ENCODE results near the gene IRF4.

Gene IRF4

DNA sequence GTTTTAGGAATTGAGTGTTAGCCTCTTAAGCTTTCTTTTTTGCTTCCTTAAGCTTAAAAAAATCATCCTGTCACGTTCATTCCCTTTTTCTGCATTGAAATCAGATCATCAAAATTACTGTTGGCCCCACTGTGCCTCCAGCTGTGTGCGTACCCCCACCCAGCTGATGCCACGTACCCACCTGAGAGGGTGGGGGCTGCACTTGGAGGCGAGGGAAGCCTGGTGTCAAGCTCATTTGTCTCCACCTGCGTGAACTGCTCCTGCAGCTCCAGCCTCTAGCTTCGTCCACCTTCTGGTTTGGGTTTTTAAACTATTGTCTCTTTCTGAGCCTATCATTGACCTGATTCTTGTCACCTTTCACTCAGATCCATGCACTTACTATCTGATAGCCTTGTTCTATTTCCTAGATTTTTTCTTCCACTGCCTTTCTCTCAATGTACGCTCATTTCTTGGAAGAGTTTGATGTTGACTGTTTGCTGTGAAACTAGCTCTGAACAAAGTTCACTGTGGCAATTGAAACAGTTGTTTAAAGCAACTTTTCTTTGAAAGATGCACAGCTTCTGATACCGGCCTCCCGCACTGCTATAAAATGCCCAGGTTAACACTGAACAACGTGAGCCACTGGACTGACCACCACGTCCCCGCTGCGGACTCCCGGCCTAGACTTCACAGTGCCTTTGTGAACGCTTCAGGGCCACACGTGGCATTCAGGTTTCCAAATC, 30.0 kb upstream of the IRF4 start:
- no peak overlapping the region for H2AK5ac ChIP-seq (ENCODE audit: low read depth, low read length)
- no peak overlapping the region for H4K91ac ChIP-seq (ENCODE audit: low read depth, low read length, poor library complexity)
- DNase-seq (ENCODE audit: low spot score): no peak
- no peaks in the 10 kb centered on the region for H3K27me3 ChIP-seq (ENCODE audit: control insufficient read depth in 3 of 3, insufficient read depth in 3 of 3, low read depth in 1 of 3, low read length in 3 of 3)
- H2AFZ ChIP-seq (ENCODE audit: low read length): no peak overlapping the region
- H3K27ac ChIP-seq (replicated peaks; ENCODE audit: low read length): no peak overlapping the region
- H3K14ac ChIP-seq (ENCODE audit: low read length): no peak overlapping the region
- peaks cover 5% of the 10 kb centered on the region for H3K79me1 ChIP-seq (ENCODE audit: low read depth, low read length)
- no peak overlapping the region for H2BK120ac ChIP-seq (ENCODE audit: low read depth, low read length)
- no peak overlapping the region for H3K23ac ChIP-seq (ENCODE audit: low read depth, low read length, poor library complexity)
- H3K9ac ChIP-seq (ENCODE audit: low read depth, low read length, poor library complexity): no peak overlapping the region
- peaks cover 0 to 1% of the 10 kb centered on the region in 2 donors for H3K4me1 ChIP-seq (ENCODE audit: control insufficient read depth in 2 of 2, insufficient read depth in 1 of 2, low read depth in 1 of 2, low read length in 2 of 2)
- no CpG with 5 or more reads among the region's 16 CpGs for WGBS, 2 donors (ENCODE audit: extremely low coverage in 2 of 2, insufficient read length in 2 of 2, insufficient replicate concordance in 1 of 2)
- no peaks in the 10 kb centered on the region for H3K36me3 ChIP-seq (replicated peaks in 1 of 2; ENCODE audit: control insufficient read depth in 2 of 2, insufficient read depth in 2 of 2, low read length in 2 of 2)
- no peak overlapping the region for H2BK5ac ChIP-seq (ENCODE audit: low read length)
- H3K4me3 ChIP-seq (ENCODE audit: low read length in 2 of 2): no peak overlapping the region
- H2BK12ac ChIP-seq (ENCODE audit: low read length): no peak overlapping the region
- H3K18ac ChIP-seq (ENCODE audit: low read length): no peak overlapping the region
- no peak overlapping the region for H4K8ac ChIP-seq (ENCODE audit: low read depth, low read length)
- H3K4me2 ChIP-seq (ENCODE audit: insufficient read depth, low read length, poor library complexity, severe bottlenecking): no peak overlapping the region
- H3K9me3 ChIP-seq (replicated peaks in 1 of 2; ENCODE audit: control insufficient read depth in 2 of 2, insufficient read depth in 1 of 2, low read depth in 1 of 2, low read length in 2 of 2): peaks cover 0 to 47% of the 10 kb centered on the region in 2 donors
- H2BK15ac ChIP-seq (ENCODE audit: low read length): no peak overlapping the region
- no peak overlapping the region for H3K4ac ChIP-seq (ENCODE audit: low read length)

DNA sequence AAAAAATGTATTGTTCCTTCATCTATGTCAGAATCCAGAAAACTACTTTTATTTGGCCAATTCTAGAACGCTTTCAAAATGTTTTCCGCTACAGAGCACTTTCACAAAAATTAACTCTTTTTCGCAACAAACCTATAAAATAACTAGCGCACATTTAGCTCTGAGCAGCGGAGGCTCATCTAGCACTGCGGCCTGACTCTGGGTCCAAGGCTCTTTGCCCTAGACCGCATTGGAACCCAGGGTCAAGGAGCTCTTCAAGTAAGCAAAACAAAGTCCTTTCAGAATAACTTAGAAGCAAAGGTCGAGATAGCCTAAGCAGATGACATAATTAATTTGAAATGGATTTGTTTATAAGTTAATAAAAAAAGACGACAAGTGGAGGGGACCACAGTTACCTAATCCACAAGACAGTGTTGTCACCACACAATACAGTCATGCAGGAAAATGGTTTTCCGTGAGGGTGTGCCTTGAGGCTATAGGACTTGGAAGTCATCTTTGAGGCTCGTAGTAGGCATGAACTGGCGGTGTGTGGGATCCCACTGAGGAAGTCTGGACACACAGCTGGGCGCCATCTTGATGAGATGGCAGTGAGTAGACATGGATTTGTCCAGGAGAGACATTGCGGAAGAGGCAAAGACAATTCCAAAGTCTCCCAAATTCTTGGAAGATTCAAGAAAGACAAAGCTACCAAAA, 29.2 kb upstream of the IRF4 start:
- Histone ChIP-seq H3K4me1 (ENCODE audit: control insufficient read depth in 2 of 2, insufficient read depth in 1 of 2, low read depth in 1 of 2, low read length in 2 of 2) (peaks cover 0 to 1% of the 10 kb centered on the region in 2 donors), H3K9me3 (replicated peaks in 1 of 2; ENCODE audit: control insufficient read depth in 2 of 2, insufficient read depth in 1 of 2, low read depth in 1 of 2, low read length in 2 of 2) (peaks cover 0 to 43% of the 10 kb centered on the region in 2 donors), H2BK120ac (ENCODE audit: low read depth, low read length) (no peak overlapping the region), H3K18ac (ENCODE audit: low read length) (no peak overlapping the region), H3K27me3 (ENCODE audit: control insufficient read depth in 3 of 3, insufficient read depth in 3 of 3, low read depth in 1 of 3, low read length in 3 of 3) (no peaks in the 10 kb centered on the region), H3K4me3 (ENCODE audit: low read length in 2 of 2) (no peak overlapping the region), H2BK12ac (ENCODE audit: low read length) (no peak overlapping the region), H3K23ac (ENCODE audit: low read depth, low read length, poor library complexity) (no peak overlapping the region), H3K79me1 (ENCODE audit: low read depth, low read length) (peaks cover 5% of the 10 kb centered on the region), H4K8ac (ENCODE audit: low read depth, low read length) (no peak overlapping the region), H2AFZ (ENCODE audit: low read length) (no peak overlapping the region), H3K4me2 (ENCODE audit: insufficient read depth, low read length, poor library complexity, severe bottlenecking) (no peak overlapping the region), H3K36me3 (replicated peaks in 1 of 2; ENCODE audit: control insufficient read depth in 2 of 2, insufficient read depth in 2 of 2, low read length in 2 of 2) (no peaks in the 10 kb centered on the region), H2BK15ac (ENCODE audit: low read length) (no peak overlapping the region), H3K14ac (ENCODE audit: low read length) (no peak overlapping the region), H4K91ac (ENCODE audit: low read depth, low read length, poor library complexity) (no peak overlapping the region), H2AK5ac (ENCODE audit: low read depth, low read length) (no peak overlapping the region), H2BK5ac (ENCODE audit: low read length) (no peak overlapping the region), H3K9ac (ENCODE audit: low read depth, low read length, poor library complexity) (no peak overlapping the region), H3K4ac (ENCODE audit: low read length) (no peak overlapping the region), H3K27ac (replicated peaks; ENCODE audit: low read length) (no peak overlapping the region)
- WGBS, 2 donors (ENCODE audit: extremely low coverage in 2 of 2, insufficient read length in 2 of 2, insufficient replicate concordance in 1 of 2): 93% methylated on average over 3 of the region's 14 CpGs; no CpG with 5 or more reads in 1 of the 2 donors
- no peak for DNase-seq (ENCODE audit: low spot score)

GRCh38 chr6:362924-363249, 28.7 kb upstream of the IRF4 start:
- Histone ChIP-seq H2BK120ac (ENCODE audit: low read depth, low read length) (no peak overlapping the region), H3K9me3 (replicated peaks in 1 of 2; ENCODE audit: control insufficient read depth in 2 of 2, insufficient read depth in 1 of 2, low read depth in 1 of 2, low read length in 2 of 2) (peaks cover 0 to 41% of the 10 kb centered on the region in 2 donors), H3K79me1 (ENCODE audit: low read depth, low read length) (peaks cover 5% of the 10 kb centered on the region), H2BK5ac (ENCODE audit: low read length) (no peak overlapping the region), H3K36me3 (replicated peaks in 1 of 2; ENCODE audit: control insufficient read depth in 2 of 2, insufficient read depth in 2 of 2, low read length in 2 of 2) (no peaks in the 10 kb centered on the region), H3K4me2 (ENCODE audit: insufficient read depth, low read length, poor library complexity, severe bottlenecking) (no peak overlapping the region), H3K27ac (replicated peaks; ENCODE audit: low read length) (no peak overlapping the region), H2BK15ac (ENCODE audit: low read length) (no peak overlapping the region), H3K14ac (ENCODE audit: low read length) (no peak overlapping the region), H3K27me3 (ENCODE audit: control insufficient read depth in 3 of 3, insufficient read depth in 3 of 3, low read depth in 1 of 3, low read length in 3 of 3) (no peaks in the 10 kb centered on the region), H3K4me3 (ENCODE audit: low read length in 2 of 2) (no peak overlapping the region), H4K8ac (ENCODE audit: low read depth, low read length) (no peak overlapping the region), H3K4me1 (ENCODE audit: control insufficient read depth in 2 of 2, insufficient read depth in 1 of 2, low read depth in 1 of 2, low read length in 2 of 2) (peaks cover 0 to 1% of the 10 kb centered on the region in 2 donors), H3K9ac (ENCODE audit: low read depth, low read length, poor library complexity) (no peak overlapping the region), H3K23ac (ENCODE audit: low read depth, low read length, poor library complexity) (no peak overlapping the region), H4K91ac (ENCODE audit: low read depth, low read length, poor library complexity) (no peak overlapping the region), H2AFZ (ENCODE audit: low read length) (no peak overlapping the region), H2BK12ac (ENCODE audit: low read length) (no peak overlapping the region), H2AK5ac (ENCODE audit: low read depth, low read length) (no peak overlapping the region), H3K4ac (ENCODE audit: low read length) (no peak overlapping the region), H3K18ac (ENCODE audit: low read length) (no peak overlapping the region)
- WGBS, 2 donors (ENCODE audit: extremely low coverage in 2 of 2, insufficient read length in 2 of 2, insufficient replicate concordance in 1 of 2): no CpG with 5 or more reads among the region's 5 CpGs
- DNase-seq (ENCODE audit: low spot score): no peak

DNA sequence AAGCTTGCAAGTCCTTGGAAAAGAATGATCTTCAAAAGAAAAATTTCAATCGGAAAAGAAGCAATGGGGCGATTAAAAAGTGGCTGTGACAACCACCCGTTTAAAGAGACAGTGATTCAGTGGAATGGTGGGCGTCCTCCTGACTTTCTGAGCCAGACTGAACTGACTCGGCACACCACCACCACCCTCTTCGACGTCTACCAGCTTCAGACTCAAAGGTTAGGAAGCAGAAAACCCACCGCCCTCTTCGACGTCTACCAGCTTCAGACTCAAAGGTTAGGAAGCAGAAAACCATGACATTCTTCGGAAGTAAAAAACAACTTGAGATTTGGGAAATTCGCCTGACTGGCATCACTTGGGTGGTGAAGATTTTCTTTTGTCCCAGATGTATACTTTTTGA, 28.3 kb upstream of the IRF4 start:
- H3K4me2 ChIP-seq (ENCODE audit: insufficient read depth, low read length, poor library complexity, severe bottlenecking): no peak overlapping the region
- DNase-seq (ENCODE audit: low spot score): no peak
- H3K27ac ChIP-seq (replicated peaks; ENCODE audit: low read length): no peak overlapping the region
- H3K23ac ChIP-seq (ENCODE audit: low read depth, low read length, poor library complexity): no peak overlapping the region
- H4K8ac ChIP-seq (ENCODE audit: low read depth, low read length): no peak overlapping the region
- H3K36me3 ChIP-seq (replicated peaks in 1 of 2; ENCODE audit: control insufficient read depth in 2 of 2, insufficient read depth in 2 of 2, low read length in 2 of 2): no peaks in the 10 kb centered on the region
- H3K18ac ChIP-seq (ENCODE audit: low read length): no peak overlapping the region
- no peak overlapping the region for H3K9ac ChIP-seq (ENCODE audit: low read depth, low read length, poor library complexity)
- H2AK5ac ChIP-seq (ENCODE audit: low read depth, low read length): no peak overlapping the region
- H3K14ac ChIP-seq (ENCODE audit: low read length): no peak overlapping the region
- no CpG with 5 or more reads among the region's 12 CpGs for WGBS, 2 donors (ENCODE audit: extremely low coverage in 2 of 2, insufficient read length in 2 of 2, insufficient replicate concordance in 1 of 2)
- H2BK5ac ChIP-seq (ENCODE audit: low read length): no peak overlapping the region
- H3K4me1 ChIP-seq (ENCODE audit: control insufficient read depth in 2 of 2, insufficient read depth in 1 of 2, low read depth in 1 of 2, low read length in 2 of 2): peaks cover 0 to 1% of the 10 kb centered on the region in 2 donors
- no peak overlapping the region for H4K91ac ChIP-seq (ENCODE audit: low read depth, low read length, poor library complexity)
- H2BK120ac ChIP-seq (ENCODE audit: low read depth, low read length): no peak overlapping the region
- no peaks in the 10 kb centered on the region for H3K27me3 ChIP-seq (ENCODE audit: control insufficient read depth in 3 of 3, insufficient read depth in 3 of 3, low read depth in 1 of 3, low read length in 3 of 3)
- peaks cover 0 to 41% of the 10 kb centered on the region in 2 donors for H3K9me3 ChIP-seq (replicated peaks in 1 of 2; ENCODE audit: control insufficient read depth in 2 of 2, insufficient read depth in 1 of 2, low read depth in 1 of 2, low read length in 2 of 2)
- H2BK12ac ChIP-seq (ENCODE audit: low read length): no peak overlapping the region
- peaks cover 5% of the 10 kb centered on the region for H3K79me1 ChIP-seq (ENCODE audit: low read depth, low read length)
- H3K4me3 ChIP-seq (ENCODE audit: low read length in 2 of 2): no peak overlapping the region
- no peak overlapping the region for H2BK15ac ChIP-seq (ENCODE audit: low read length)
- H2AFZ ChIP-seq (ENCODE audit: low read length): no peak overlapping the region
- no peak overlapping the region for H3K4ac ChIP-seq (ENCODE audit: low read length)
